ENCODE results near the gene LRRIQ3. TPM values are rescaled to one million over a fixed set of nuclear protein-coding genes. Genes with fewer than 3 reads are reported as not detected.

Gene LRRIQ3
- total RNA-seq, 1 donor from 2014 or later: not detected

DNA sequence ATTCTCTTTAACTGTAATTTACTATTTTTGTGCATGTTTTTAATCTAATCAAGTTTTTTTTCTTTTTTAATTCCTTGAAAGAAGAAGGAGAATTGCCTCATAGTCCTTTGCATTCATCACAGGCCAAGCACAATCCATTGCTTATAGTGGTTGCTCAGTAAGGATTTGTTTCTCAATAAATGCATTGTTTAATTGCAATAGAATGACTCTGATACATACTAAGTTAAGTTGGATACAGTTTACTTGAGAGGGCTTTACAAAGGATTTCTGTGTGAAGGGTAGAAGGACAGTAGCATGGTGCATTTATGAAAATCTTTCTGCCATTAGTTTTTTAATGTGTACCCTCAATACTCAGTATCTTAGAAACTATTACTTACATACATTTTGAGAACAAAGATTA lies 186.2 kb downstream of the LRRIQ3 start:
- Mint-ChIP-seq H3K4me1 (ENCODE audit: low read depth) (no peaks in the 10 kb centered on the region), H3K36me3 (ENCODE audit: low read depth) (no peaks in the 10 kb centered on the region), H3K4me3 (ENCODE audit: unreplicated experiment) (no peak overlapping the region), H3K27me3 (ENCODE audit: low read depth) (peaks cover 6% of the 10 kb centered on the region), H3K9me3 (ENCODE audit: low read depth) (no peaks in the 10 kb centered on the region), H3K27ac (ENCODE audit: unreplicated experiment) (no peak overlapping the region)
- TF ChIP-seq, protein P1, sequence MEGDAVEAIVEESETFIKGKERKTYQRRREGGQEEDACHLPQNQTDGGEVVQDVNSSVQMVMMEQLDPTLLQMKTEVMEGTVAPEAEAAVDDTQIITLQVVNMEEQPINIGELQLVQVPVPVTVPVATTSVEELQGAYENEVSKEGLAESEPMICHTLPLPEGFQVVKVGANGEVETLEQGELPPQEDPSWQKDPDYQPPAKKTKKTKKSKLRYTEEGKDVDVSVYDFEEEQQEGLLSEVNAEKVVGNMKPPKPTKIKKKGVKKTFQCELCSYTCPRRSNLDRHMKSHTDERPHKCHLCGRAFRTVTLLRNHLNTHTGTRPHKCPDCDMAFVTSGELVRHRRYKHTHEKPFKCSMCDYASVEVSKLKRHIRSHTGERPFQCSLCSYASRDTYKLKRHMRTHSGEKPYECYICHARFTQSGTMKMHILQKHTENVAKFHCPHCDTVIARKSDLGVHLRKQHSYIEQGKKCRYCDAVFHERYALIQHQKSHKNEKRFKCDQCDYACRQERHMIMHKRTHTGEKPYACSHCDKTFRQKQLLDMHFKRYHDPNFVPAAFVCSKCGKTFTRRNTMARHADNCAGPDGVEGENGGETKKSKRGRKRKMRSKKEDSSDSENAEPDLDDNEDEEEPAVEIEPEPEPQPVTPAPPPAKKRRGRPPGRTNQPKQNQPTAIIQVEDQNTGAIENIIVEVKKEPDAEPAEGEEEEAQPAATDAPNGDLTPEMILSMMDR (IDR thresholded peaks at IDR 0.05): no peak
- no peak for DNase-seq (ENCODE audit: low spot score)

GRCh38 chr1:74010206-74010605 lies 187.8 kb downstream of the LRRIQ3 start:
- no peak for DNase-seq (ENCODE audit: low spot score)
- no peaks in the 10 kb centered on the region for H3K36me3 Mint-ChIP-seq (ENCODE audit: low read depth)
- H3K27me3 Mint-ChIP-seq (ENCODE audit: low read depth): peaks cover 6% of the 10 kb centered on the region
- H3K9me3 Mint-ChIP-seq (ENCODE audit: low read depth): no peaks in the 10 kb centered on the region
- no peak overlapping the region for H3K27ac Mint-ChIP-seq (ENCODE audit: unreplicated experiment)
- H3K4me1 Mint-ChIP-seq (ENCODE audit: low read depth): no peaks in the 10 kb centered on the region
- TF ChIP-seq, protein P1 (IDR thresholded peaks at IDR 0.05): no peak
- H3K4me3 Mint-ChIP-seq (ENCODE audit: unreplicated experiment): no peak overlapping the region

- Mint-ChIP-seq H3K36me3 (ENCODE audit: low read depth) (no peaks in the 10 kb centered on the region), H3K4me3 (ENCODE audit: unreplicated experiment) (no peak overlapping the region), H3K9me3 (ENCODE audit: low read depth) (no peaks in the 10 kb centered on the region), H3K27me3 (ENCODE audit: low read depth) (peaks cover 7% of the 10 kb centered on the region), H3K27ac (ENCODE audit: unreplicated experiment) (no peak overlapping the region), H3K4me1 (ENCODE audit: low read depth) (no peaks in the 10 kb centered on the region)
- no peak for DNase-seq (ENCODE audit: low spot score)
- TF ChIP-seq, protein P1 (IDR thresholded peaks at IDR 0.05): no peak
Measured at GRCh38 chr1:74005533-74005932, 192.4 kb downstream of the LRRIQ3 start.

DNA sequence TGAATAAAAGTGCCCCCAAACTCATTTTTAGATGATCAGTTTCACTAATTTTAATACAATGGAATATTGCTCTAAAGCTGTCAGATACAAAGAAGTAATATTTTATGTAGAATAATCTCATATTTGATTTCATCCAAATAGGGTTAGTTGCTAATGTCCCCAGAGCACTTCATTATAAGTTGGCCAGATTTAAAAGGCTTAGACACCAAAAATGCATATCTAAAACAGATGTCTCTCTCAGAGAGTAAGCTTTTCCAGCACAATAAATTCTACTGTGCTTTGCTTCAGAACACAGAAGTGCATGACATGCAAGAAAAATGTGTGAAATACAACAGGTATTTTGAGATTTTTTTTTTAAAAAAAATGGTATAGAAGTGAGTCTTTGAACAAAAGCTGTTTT lies 194.2 kb downstream of the LRRIQ3 start:
- H3K4me1 Mint-ChIP-seq (ENCODE audit: low read depth): no peaks in the 10 kb centered on the region
- no peak for DNase-seq (ENCODE audit: low spot score)
- H3K27ac Mint-ChIP-seq (ENCODE audit: unreplicated experiment): no peak overlapping the region
- H3K4me3 Mint-ChIP-seq (ENCODE audit: unreplicated experiment): no peak overlapping the region
- TF ChIP-seq, protein P1 (IDR thresholded peaks at IDR 0.05): no peak
- no peaks in the 10 kb centered on the region for H3K36me3 Mint-ChIP-seq (ENCODE audit: low read depth)
- no peaks in the 10 kb centered on the region for H3K9me3 Mint-ChIP-seq (ENCODE audit: low read depth)
- peaks cover 4% of the 10 kb centered on the region for H3K27me3 Mint-ChIP-seq (ENCODE audit: low read depth)

- DNase-seq (ENCODE audit: low spot score): no peak
- peaks cover 14% of the 10 kb centered on the region for H3K27me3 Mint-ChIP-seq (ENCODE audit: low read depth)
- no peaks in the 10 kb centered on the region for H3K9me3 Mint-ChIP-seq (ENCODE audit: low read depth)
- TF ChIP-seq, protein P1 (IDR thresholded peaks at IDR 0.05): peak; percentile 82
- H3K4me1 Mint-ChIP-seq (ENCODE audit: low read depth): no peaks in the 10 kb centered on the region
- H3K27ac Mint-ChIP-seq (ENCODE audit: unreplicated experiment): no peak overlapping the region
- no peak overlapping the region for H3K4me3 Mint-ChIP-seq (ENCODE audit: unreplicated experiment)
- no peaks in the 10 kb centered on the region for H3K36me3 Mint-ChIP-seq (ENCODE audit: low read depth)
Measured at GRCh38 chr1:73998348-73998959, 199.5 kb downstream of the LRRIQ3 start.

All from chondrocyte (in vitro differentiated cells).